OCI-LY1 (cell line): ENCODE results near the gene BGN.

ENCODE experiments used
- CTCF ChIP-seq: fragments of 200-600 bp; sonication (generic), shearing (Covaris generic); IDR thresholded peaks from 2 replicates; pipeline ENCODE4 v1.5.1; 2017; ENCODE audit warnings: mild to moderate bottlenecking, antibody characterized with exemption, low read length, moderate library complexity, mixed read lengths
- EZH2 ChIP-seq: fragments of 200-600 bp; sonication (generic), shearing (Covaris generic); IDR thresholded peaks from 2 replicates; pipeline ENCODE4 v1.8.0; 2017; ENCODE audit warnings: borderline replicate concordance, mixed run types, mild to moderate bottlenecking, antibody characterized with exemption, low read length, moderate library complexity, mixed read lengths

GRCh38 chrX:153499341-153499740 lies 4.6 kb downstream of the BGN start:
- TF ChIP-seq EZH2 (no peak), CTCF (no peak)
